ENCODE results near the gene HAUS3. TPM values are rescaled to one million over a fixed set of nuclear protein-coding genes. Genes with fewer than 3 reads are reported as not detected.

HAUS3 gene
- total RNA-seq, 1 experiment from 2014 or later: 11.9 TPM

GRCh38 chr4:2248044-2248780 is 6.3 kb upstream of the HAUS3 start:
- ATAC-seq (no peak), DNase-seq (ENCODE audit: low spot score) (no peak)
- peaks cover 12% of the 10 kb centered on the region for H3K27me3 Mint-ChIP-seq (ENCODE audit: low read depth)
- peaks cover 9% of the 10 kb centered on the region; the same call in 1 of the 2 replicates for H3K4me1 Mint-ChIP-seq
- H3K27ac Mint-ChIP-seq: no peak overlapping the region
- POLR2A ChIA-PET: no interaction called here
- no peak for TF ChIP-seq GRHL2 (CRISPR knock-in tag; IDR thresholded peaks at IDR 0.05; ENCODE audit: insufficient replicate concordance, severe bottlenecking)
- no peak overlapping the region for H3K4me3 Mint-ChIP-seq
- CTCF ChIA-PET: no interaction called here
- peaks cover 13% of the 10 kb centered on the region for H3K36me3 Mint-ChIP-seq
- peaks cover 23% of the 10 kb centered on the region for H3K9me3 Mint-ChIP-seq

GRCh38 chr4:2247128-2248043 is 5.5 kb upstream of the HAUS3 start:
- TF ChIP-seq CREB1 (CRISPR knock-in tag; IDR thresholded peaks at IDR 0.05) (no peak), IRF2 (CRISPR knock-in tag; IDR thresholded peaks at IDR 0.05; ENCODE audit: borderline replicate concordance, low read depth) (no peak), GRHL2 (CRISPR knock-in tag; IDR thresholded peaks at IDR 0.05; ENCODE audit: insufficient replicate concordance, severe bottlenecking) (no peak), JUN (CRISPR knock-in tag; IDR thresholded peaks at IDR 0.05) (no peak), PRDM15 (CRISPR knock-in tag; IDR thresholded peaks at IDR 0.05) (no peak), FOXP1 (CRISPR knock-in tag; IDR thresholded peaks at IDR 0.05; ENCODE audit: borderline replicate concordance) (no peak), MXD4 (CRISPR knock-in tag; IDR thresholded peaks at IDR 0.05; ENCODE audit: borderline replicate concordance) (no peak), TCF7 (CRISPR knock-in tag; IDR thresholded peaks at IDR 0.05; ENCODE audit: low read depth) (no peak), ZSCAN18 (CRISPR knock-in tag; IDR thresholded peaks at IDR 0.05) (no peak), ATF6 (CRISPR knock-in tag; IDR thresholded peaks at IDR 0.05) (no peak), NFE2L1 (CRISPR knock-in tag; IDR thresholded peaks at IDR 0.05) (no peak), RORB (CRISPR knock-in tag; IDR thresholded peaks at IDR 0.05) (no peak)
- DNase-seq (ENCODE audit: low spot score) (peak; percentile 10), ATAC-seq (no peak)
- H3K27me3 Mint-ChIP-seq (ENCODE audit: low read depth): peaks cover 13% of the 10 kb centered on the region
- no peak overlapping the region for H3K4me3 Mint-ChIP-seq
- CTCF ChIA-PET: interaction anchor here (1.8 kb wide), 1 partner anchor 27 kb away, joined by 5 read pairs; no protein-coding TSS in a partner anchor
- H3K9me3 Mint-ChIP-seq: peaks cover 23% of the 10 kb centered on the region
- POLR2A ChIA-PET: no interaction called here
- no peak overlapping the region; the same call in 1 of the 2 replicates for H3K27ac Mint-ChIP-seq
- peaks cover 6% of the 10 kb centered on the region; the same call in 1 of the 2 replicates for H3K4me1 Mint-ChIP-seq
- H3K36me3 Mint-ChIP-seq: peaks cover 13% of the 10 kb centered on the region

Data from WTC11 (cell line).